Stimulated activated CD4-positive, alpha-beta T cell treated with anti-CD3 and anti-CD28 coated beads, Interleukin-1b, Interleukin-23, amount 100 ng/mL, for 1 hour (primary cell): Measurements from ENCODE around the gene ATG7.
"Not testable (repeated sequence)": the region's sequence is repeated elsewhere in the genome, so short reads cannot be mapped to it uniquely, and the experiment has no call there.

ENCODE experiments used
- DNase-seq, 2 donors: peaks; one replicate each; pipeline ENCODE4 v3.0.0-alpha.2; 2020; ENCODE audit warnings: low read depth in 2 of 2

ATG7 gene

DNA sequence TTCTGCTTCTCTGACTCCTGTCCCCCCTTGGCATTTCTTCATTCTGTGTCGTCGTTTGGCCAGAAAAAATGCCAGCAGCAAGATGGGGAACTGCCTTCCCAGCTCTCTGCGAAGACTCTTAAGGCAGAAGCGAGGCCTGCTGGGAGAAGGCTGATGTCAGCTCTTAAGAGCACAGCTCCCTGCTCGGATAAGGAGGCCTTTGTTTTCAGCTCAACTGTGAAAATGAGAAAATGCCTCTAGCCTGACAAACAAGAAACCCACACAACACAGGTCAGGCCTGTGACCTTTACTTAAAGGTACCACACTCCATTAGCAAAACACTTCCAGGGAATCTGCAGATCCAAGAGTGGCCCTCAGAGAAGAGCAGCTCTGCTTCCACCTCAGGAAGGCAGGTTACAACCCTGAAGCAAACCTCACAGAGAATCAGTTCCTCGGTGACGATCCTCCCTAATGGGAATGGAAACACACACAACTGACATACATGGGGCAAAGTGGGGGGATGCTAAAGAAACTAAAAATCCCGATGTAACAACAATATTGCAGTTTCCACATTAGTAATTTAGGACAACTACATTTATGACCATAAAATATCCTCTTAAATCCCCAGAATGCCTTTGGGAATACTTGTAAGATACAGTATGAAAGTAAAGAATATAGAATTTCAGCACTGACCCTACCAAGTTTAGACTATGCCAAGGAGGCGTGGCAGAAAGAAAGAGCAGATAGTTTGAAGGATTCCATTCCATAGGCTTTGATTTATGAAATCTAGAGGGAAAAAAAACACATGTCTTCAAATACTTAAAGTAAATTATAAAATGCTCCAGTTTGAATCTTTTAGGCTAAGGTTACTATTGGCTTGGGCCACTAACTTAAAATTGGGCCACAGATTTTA is 319.4 kb downstream of the ATG7 start:
- no peak for DNase-seq

DNA sequence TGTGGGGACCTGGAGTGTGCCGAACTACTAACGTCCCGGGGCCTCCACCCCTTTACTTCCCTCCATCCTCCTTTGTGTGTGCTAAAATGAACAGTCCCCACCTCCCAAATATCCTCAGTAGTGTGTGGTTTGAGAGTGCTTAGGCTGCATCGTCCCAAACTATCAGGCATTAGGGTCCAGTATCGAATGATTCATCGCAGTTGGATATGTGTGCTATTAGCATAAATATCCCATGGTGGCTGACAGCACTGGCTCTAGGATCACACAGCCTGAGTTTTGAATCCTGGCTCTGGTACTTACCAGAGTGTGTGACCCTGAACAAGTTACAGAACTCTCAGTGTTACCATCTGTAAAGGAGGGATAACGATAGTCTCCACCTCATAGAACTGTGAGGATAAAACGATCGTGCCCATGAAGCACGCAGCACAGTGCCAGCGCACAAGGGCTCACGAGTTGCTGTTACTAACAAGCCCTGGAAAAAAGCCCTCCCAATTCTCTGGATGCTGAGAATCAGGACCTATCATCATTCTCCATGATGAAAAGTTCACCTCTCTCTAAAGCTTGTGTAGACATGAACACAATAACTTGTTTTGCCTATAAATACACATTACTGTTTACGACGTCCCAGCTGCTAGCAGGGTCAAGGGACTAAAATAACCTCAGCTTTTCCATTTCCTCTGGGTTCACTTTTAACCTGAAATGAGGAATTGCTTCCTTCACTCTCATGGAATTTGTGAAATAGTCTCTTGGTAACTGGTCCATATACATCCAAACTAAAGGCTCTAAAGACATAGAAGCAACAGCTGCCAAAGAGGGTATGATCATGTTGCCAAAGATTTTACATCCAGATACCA is 320.5 kb downstream of the ATG7 start:
- no peak for DNase-seq

DNA sequence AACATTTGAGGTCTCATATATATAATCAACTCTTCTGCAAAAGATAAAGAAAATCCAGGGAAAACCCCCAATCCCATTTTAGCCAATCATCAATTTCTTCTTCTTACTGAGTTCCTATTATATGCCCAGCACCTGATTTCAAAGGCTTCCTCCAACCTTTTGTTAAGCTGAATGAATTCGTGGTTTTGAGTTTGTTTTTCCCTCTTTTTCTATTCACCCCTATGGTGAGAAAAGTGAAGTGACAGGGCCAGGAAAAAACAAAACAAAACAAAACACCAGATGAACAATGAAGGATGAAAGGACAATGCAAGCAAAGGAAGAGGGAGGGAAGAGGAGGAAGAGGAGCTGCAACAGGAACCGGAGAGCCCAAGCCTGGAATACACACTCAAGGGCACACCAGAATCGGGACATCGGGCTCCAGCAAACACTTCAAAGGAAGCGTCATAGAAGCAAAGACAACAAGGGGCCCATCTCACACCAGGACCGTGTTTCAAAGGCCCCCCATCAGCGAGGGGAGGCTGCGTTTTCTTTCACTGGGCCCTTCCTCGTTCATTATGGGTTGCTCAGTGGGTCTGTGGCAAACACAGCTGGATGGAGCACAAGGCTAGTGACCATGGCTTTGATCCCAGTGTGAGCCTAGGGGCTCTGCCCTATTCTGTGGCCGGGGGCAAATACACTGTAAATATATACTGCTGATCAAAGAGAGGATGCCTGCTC is 321.3 kb downstream of the ATG7 start:
- no peak for DNase-seq

DNA sequence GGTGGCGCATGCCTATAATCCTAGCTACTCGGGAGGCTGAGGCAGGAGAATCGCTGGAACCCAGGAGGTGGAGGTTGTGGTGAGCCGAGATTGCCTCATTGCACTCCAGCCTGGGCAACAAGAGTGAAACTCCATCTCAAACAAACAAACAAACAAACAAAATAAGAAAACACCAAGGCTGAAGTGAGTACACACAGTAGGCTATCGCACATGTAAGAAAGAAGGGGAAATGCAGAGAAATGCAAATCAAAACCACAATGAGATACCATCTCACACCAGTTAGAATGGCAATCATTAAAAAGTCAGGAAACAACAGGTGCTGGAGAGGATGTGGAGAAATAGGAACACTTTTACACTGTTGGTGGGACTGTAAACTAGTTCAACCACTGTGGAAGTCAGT is 322.8 kb downstream of the ATG7 start:
- not testable (repeated sequence) for DNase-seq

DNA sequence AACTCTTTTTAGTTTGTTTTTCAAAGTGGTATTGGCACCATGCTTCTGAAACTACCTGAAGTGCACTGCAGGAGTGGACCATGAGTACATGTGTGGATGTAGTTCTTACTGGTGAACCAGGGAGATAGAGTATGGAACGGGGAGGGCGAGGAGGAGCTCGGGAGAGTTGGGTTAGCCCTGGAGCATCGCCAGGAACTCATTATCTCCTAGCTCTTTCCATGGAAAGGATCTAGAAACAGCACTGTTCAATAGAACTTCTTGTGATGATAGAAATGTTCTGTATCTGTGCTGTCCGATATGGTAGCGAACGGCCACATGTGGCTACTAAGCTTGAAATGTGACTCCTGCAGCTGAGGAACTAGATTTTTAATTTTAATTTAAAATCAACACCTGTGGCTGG is 324.2 kb downstream of the ATG7 start:
- DNase-seq = no peak

DNA sequence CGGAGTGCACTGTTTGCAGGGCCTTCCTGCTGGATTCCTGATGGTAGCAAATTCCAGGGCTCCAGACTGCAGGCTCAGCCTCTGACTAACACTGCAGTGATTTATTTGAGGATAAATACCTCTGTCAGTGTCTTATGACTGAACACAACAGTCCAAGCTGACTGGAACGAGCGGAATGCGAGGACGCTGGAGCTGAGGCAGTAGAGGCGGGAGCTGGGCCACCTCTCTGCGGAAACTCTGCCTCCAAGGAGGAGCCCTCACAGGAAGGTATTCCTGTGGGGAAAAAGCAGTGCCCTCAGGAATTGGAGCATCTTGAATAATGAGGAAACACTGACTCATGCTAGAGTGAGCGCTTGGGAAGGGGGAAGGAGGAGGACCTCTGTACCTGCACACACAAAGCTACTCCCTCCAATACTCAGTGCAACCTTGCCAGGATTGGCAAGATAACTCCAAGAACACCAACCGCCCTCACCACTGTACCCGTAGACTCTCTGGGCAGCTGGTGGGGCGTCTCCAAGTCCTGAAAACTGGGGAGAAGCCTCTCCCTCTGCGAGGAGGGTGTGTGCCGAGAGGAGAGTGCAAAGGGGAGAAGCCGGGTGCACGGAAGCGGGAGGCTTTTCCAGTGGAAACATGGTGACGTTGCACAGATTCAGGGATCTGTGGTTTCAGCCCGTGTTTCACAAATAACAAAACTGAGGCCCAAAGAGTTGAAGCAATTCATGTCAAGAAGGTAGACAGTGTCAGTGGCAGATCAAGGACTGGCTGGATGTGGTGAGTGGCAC is 328.5 kb downstream of the ATG7 start:
- no peak for DNase-seq

DNA sequence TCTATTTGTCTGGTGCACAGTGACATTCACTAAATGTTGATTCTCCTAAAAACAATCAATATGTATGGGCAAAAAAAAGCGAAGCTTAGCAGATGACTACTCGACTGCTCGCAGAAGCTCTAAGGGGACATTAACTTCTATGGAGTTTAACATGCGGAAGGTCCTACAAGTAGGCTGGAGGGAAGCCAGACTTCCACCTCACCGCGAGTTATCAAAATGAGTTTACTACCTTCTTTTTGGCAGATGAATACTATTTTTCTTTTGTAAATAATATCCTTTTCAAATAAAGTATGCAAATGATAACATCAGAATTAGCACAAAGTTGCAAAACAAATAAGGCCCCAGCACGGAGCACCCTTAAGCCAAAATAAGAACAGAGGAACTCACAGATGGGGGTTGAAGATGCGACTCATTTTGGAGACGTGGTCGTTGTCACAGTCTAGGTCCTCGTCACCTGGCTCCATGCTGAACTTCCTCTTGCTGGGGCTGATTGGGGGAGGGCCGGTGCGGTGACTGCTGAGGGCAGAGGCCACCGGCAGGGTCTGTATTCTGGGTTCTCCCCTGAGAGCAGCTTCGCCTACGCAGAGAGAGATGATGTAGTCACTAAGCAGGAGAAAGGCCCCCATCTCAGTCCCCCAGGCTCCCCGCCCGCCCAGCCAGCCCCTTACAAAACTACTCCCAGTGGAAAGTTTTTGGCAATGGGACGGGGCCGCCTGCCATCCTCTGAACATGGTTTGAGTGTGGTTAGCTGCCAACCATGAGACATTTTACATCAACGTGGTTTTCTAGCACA is 329.4 kb downstream of the ATG7 start:
- DNase-seq = no peak

DNA sequence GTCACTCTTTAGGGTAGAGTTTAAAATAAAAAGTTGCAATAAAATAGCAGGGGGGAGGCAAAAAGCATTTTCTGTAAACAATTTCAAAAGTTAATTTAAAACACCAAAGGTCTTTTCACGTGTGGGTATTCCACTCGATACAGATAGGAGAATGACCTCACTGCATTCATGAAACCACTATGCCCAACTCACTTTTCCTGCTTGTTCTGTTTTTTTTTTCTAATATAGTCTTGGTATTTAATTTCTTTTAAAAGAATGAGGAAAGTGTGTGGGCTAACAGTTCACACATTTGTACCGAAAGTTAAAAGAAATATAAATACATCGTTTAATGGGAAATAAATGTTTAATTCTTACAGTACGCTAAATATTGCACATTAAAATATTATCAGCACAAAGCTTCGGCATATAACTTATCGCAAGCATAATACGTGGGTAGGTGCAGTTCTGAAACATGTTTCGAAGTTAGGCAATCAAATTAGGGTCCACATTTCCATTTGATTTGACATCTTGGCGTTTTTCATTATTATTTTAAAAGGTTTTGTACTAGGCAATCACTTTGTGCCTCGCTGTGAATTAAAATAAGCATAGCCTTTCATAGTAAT is 330.1 kb downstream of the ATG7 start:
- no peak for DNase-seq

DNA sequence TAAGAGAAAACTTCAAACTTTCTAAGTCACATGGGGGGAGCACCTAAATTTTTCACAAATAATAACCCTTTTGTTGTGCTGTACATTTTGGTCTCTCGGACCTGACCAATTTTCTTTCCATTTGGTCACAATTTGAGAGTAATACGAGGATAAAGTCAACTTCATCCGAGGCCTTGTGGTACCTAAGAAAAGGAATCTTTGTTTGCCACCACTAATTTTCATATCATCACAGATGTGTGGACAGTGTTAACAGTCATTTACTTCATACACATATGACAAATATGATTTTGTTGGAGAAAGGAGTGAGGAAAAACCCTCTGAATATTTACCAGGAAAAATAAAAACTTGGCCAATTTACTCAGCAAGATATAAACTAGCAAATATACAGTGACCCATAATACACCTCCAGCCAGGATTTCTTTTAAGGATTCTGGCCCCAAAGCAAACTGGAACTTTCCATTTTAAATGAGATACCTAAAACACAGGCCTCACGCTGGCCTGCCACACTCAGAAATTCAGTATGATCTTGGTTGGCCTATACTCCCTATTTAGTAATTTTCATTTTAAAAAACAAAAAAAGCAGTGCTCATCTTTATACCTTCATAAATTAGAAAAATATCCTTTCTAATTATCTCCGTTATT is 330.8 kb downstream of the ATG7 start:
- DNase-seq = no peak

DNA sequence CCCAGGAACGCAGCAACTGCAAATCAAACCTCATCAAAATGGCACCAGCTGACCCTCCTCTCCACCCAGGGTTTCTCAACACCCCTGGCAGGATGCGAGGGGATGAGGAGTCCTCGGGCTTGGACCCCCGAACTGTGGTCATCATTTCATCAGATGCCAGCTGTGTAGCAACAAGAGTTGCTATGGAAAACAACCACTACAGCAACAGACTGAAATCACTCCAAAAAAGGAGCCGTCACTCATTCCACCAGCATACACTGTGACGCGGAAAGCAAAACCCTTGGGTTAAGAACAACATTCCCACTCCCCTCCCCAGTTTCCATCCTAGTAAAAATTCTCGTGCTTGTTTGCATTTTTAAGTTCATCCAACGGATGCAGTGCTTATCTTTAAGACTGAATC is 331.4 kb downstream of the ATG7 start:
- no peak for DNase-seq

DNA sequence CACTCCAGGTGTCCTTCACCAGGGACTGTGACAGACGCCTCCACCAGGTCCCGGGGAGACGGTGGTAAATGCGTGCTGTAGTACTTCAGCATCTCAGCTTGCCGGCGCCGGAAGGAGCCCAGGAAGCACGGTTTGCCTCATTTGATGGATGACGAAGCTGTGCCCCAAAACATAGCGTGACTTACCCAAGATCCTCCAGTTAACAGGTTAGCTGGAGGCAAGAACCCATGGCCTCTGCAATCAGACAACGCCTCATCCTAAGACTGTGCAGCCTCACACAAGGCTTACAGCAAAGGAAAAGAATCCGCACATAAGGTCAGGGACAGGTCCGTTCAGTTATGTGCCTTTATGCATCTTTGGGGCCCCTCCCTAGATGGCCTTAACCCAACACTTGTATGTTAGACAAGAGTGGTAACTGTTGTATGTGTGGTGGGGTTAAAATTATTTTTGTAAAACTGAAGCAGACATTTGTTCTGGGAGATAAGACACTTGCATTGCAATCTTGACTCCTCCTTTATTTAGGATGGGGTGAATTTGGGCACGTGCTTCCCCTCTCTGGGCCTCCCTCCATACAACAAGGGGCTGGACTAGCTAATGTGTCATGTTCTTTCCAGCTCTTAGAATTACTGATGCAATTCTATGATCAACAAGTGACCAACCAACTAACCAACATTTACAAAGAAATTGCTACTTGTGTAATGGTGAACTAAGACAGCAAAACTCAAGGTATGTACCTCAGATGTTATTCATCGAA is 332.1 kb downstream of the ATG7 start:
- DNase-seq = no peak

DNA sequence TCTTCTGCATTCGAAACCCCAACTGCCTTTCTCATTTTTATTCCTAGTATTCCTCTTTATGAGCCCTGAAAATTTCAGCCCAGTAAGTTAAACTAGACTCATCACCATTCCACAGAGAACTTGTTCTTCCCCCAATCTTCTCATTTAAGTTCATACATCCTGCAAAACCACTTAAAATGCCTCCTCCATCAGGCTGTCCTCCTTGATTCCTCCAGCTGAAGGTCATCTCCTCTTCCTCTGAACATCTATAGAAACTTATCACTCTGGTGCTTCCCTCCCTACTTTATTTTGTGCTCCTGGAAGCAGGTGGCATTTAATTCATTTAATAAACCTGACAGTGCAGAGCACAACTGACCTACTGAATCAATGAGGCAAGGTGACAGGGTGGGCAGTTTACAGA is 333.2 kb downstream of the ATG7 start:
- DNase-seq = no peak

DNA sequence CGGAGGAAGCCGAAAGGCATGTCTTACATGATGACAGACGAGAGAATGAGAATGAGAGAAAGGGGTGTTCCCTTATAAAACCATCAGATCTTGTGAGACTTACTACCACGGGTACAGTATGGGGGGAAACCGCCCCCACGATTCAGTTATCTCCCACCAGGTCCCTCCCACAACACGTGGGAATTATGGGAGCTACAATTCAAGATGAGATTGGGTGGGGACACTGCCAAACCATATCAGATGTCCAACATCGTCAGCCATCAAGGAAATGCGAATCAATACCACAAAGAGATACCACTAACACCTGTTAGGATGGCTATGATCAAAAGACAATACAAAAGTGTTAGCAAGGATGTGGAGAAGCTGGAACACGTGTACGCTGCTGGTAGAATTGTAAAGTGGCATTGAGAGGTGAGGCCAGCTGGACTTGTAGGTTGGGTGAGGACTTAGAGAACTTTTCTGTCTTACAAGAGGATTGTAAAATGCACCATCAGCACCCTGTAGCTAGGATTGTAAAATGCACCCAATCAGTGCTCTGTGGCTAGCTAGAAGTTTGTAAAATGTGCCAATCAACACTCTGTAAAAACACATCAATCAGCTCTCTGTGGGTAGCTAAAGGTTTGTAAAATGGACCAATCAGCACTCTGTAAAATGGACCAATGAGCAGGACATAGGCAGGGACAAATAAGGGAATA is 334.0 kb downstream of the ATG7 start:
- no peak for DNase-seq

DNA sequence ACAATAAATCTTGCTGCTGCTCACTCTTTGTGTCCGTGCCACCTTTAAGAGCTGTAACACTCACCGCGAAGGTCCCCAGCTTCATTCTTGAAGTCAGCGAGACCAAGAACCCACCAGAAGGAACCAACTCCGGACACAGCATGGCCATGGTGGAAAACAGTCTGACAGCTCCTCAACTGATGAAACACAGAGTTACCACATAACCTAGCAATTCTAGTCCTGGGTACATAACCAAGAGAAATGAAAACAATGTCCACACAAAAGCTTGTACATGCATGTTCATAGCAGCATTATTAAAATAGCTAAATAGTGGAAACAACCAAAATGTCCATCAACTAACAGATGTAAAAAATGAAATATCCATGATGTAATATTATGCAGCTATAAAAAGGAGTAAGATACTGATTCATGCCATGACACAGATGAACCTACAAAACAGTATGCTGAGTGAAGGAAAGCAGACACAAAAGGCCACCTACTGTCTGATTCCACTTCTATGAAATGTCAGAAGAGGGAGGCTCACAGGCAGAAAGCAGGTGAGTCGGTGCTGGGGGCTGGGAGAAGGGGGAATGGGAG is 334.8 kb downstream of the ATG7 start:
- DNase-seq = no peak
